ENCODE data around the gene CYTH3.

CYTH3 gene

GRCh38 chr7:6162331-6162620 is 110.1 kb downstream of the CYTH3 start:
- no peaks in the 10 kb centered on the region for H3K36me3 ChIP-seq (ENCODE audit: control insufficient read depth, insufficient read depth, low read length)
- TF ChIP-seq CTCF (IDR thresholded peaks at IDR 0.05), result no peak
- no peaks in the 10 kb centered on the region for H3K9me3 ChIP-seq (ENCODE audit: control insufficient read depth, low read length)
- no peaks in the 10 kb centered on the region for H3K27me3 ChIP-seq (ENCODE audit: control insufficient read depth, insufficient read depth, low read length)
- peak overlapping the region; percentile 29 for H3K27ac ChIP-seq
- no peak overlapping the region for H2AFZ ChIP-seq
- H3K4me1 ChIP-seq, result no peaks in the 10 kb centered on the region
- no peaks in the 10 kb centered on the region for H3K79me2 ChIP-seq
- H3K4me3 ChIP-seq (ENCODE audit: low read depth, low read length), result no peak overlapping the region
- H3K4me2 ChIP-seq (ENCODE audit: low read length), result no peak overlapping the region
- no peak overlapping the region for H3K9ac ChIP-seq

GRCh38 chr7:6161463-6162330 is 110.7 kb downstream of the CYTH3 start:
- Histone ChIP-seq H2AFZ (no peak overlapping the region), H3K79me2 (no peaks in the 10 kb centered on the region), H3K9ac (no peak overlapping the region), H3K4me3 (ENCODE audit: low read depth, low read length) (no peak overlapping the region), H3K4me2 (ENCODE audit: low read length) (no peak overlapping the region), H3K4me1 (no peaks in the 10 kb centered on the region), H3K9me3 (ENCODE audit: control insufficient read depth, low read length) (no peaks in the 10 kb centered on the region), H3K36me3 (ENCODE audit: control insufficient read depth, insufficient read depth, low read length) (no peaks in the 10 kb centered on the region), H3K27me3 (ENCODE audit: control insufficient read depth, insufficient read depth, low read length) (no peaks in the 10 kb centered on the region), H3K27ac (no peak overlapping the region)
- TF ChIP-seq CTCF (IDR thresholded peaks at IDR 0.05), result no peak

DNA sequence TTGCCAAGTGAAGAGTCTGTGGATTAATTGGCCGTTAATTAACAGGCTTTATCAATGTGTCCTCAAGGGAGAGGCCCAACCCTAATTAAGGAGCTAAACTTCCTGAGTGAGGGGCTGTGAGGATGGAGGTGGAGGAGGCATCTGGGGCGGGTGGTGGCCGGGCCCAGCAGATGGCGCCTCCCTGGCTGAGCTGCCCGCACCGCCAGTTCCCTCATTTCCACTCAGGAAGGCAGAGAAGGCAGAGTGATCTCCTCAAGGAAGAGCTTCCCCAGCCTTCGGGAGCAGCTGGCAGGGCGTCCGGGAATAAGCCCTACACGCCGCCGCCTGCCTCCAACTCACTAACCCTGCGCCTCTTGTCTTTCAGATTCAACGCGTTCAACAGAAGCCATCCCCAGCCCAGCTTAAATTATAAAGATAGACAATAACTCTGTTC is 112.2 kb downstream of the CYTH3 start:
- Histone ChIP-seq H3K4me3 (ENCODE audit: low read depth, low read length) (no peak overlapping the region), H3K27me3 (ENCODE audit: control insufficient read depth, insufficient read depth, low read length) (no peaks in the 10 kb centered on the region), H3K4me1 (no peaks in the 10 kb centered on the region), H3K36me3 (ENCODE audit: control insufficient read depth, insufficient read depth, low read length) (no peaks in the 10 kb centered on the region), H3K79me2 (no peaks in the 10 kb centered on the region), H3K4me2 (ENCODE audit: low read length) (no peak overlapping the region), H3K9me3 (ENCODE audit: control insufficient read depth, low read length) (no peaks in the 10 kb centered on the region), H3K9ac (no peak overlapping the region), H2AFZ (no peak overlapping the region), H3K27ac (no peak overlapping the region)
- peak; percentile 37 for TF ChIP-seq CTCF (IDR thresholded peaks at IDR 0.05)

- no peaks in the 10 kb centered on the region for H3K79me2 ChIP-seq
- H3K4me3 ChIP-seq (ENCODE audit: low read depth, low read length), result no peak overlapping the region
- no peak overlapping the region for H3K4me2 ChIP-seq (ENCODE audit: low read length)
- no peak overlapping the region for H2AFZ ChIP-seq
- H3K36me3 ChIP-seq (ENCODE audit: control insufficient read depth, insufficient read depth, low read length), result no peaks in the 10 kb centered on the region
- peak overlapping the region; percentile 48 for H3K27ac ChIP-seq
- no peak overlapping the region for H3K9ac ChIP-seq
- no peak for TF ChIP-seq CTCF (IDR thresholded peaks at IDR 0.05)
- H3K9me3 ChIP-seq (ENCODE audit: control insufficient read depth, low read length), result no peaks in the 10 kb centered on the region
- no peaks in the 10 kb centered on the region for H3K27me3 ChIP-seq (ENCODE audit: control insufficient read depth, insufficient read depth, low read length)
- H3K4me1 ChIP-seq, result no peaks in the 10 kb centered on the region
These were observed 112.8 kb downstream of the CYTH3 start for GRCh38 chr7:6159524-6160031.

GRCh38 chr7:6159097-6159483 is 113.3 kb downstream of the CYTH3 start:
- Histone ChIP-seq H3K9ac (no peak overlapping the region), H3K27me3 (ENCODE audit: control insufficient read depth, insufficient read depth, low read length) (no peaks in the 10 kb centered on the region), H3K4me3 (ENCODE audit: low read depth, low read length) (no peak overlapping the region), H3K9me3 (ENCODE audit: control insufficient read depth, low read length) (no peaks in the 10 kb centered on the region), H3K4me2 (ENCODE audit: low read length) (no peak overlapping the region), H3K27ac (no peak overlapping the region), H3K79me2 (no peaks in the 10 kb centered on the region), H3K4me1 (no peaks in the 10 kb centered on the region), H2AFZ (no peak overlapping the region), H3K36me3 (ENCODE audit: control insufficient read depth, insufficient read depth, low read length) (no peaks in the 10 kb centered on the region)
- no peak for TF ChIP-seq CTCF (IDR thresholded peaks at IDR 0.05)
